HG03139 (cell line): Measurements from ENCODE around the gene BPIFB3.

ENCODE experiments used
- ATAC-seq: cut with Tn5 transposase; IDR thresholded peaks from one replicate; pipeline ENCODE4 v1.9.1; 2021; ENCODE audit not compliant: unreplicated experiment

Gene BPIFB3

GRCh38 chr20:33061658-33062028, 7.9 kb downstream of the BPIFB3 start:
- ATAC-seq, result no peak

GRCh38 chr20:33062105-33062824, 8.6 kb downstream of the BPIFB3 start:
- ATAC-seq, result no peak

GRCh38 chr20:33062825-33063149, 9.1 kb downstream of the BPIFB3 start:
- no peak for ATAC-seq

- ATAC-seq, result no peak
These were observed 9.6 kb downstream of the BPIFB3 start for GRCh38 chr20:33063271-33063670.

- no peak for ATAC-seq
These were observed 11.0 kb downstream of the BPIFB3 start for GRCh38 chr20:33064572-33065287.

GRCh38 chr20:33065785-33066184, 12.1 kb downstream of the BPIFB3 start:
- ATAC-seq, result no peak

- no peak for ATAC-seq
These were observed 14.1 kb downstream of the BPIFB3 start for GRCh38 chr20:33067806-33068205.

GRCh38 chr20:33068251-33068939, 14.7 kb downstream of the BPIFB3 start:
- no peak for ATAC-seq

GRCh38 chr20:33069673-33070072, 16.0 kb downstream of the BPIFB3 start:
- ATAC-seq, result no peak

GRCh38 chr20:33070111-33071053, 16.7 kb downstream of the BPIFB3 start:
- ATAC-seq, result no peak

- no peak for ATAC-seq
These were observed 17.5 kb downstream of the BPIFB3 start for GRCh38 chr20:33071198-33071597.

- ATAC-seq, result no peak
These were observed 18.7 kb downstream of the BPIFB3 start for GRCh38 chr20:33072362-33072761.

- no peak for ATAC-seq
These were observed 19.1 kb downstream of the BPIFB3 start for GRCh38 chr20:33072813-33073212.

- no peak for ATAC-seq
These were observed 21.0 kb downstream of the BPIFB3 start for GRCh38 chr20:33074675-33075074.

- no peak for ATAC-seq
These were observed 21.6 kb downstream of the BPIFB3 start for GRCh38 chr20:33075281-33075680.

GRCh38 chr20:33076662-33077372, 23.1 kb downstream of the BPIFB3 start:
- ATAC-seq, result no peak

GRCh38 chr20:33079259-33079658, 25.6 kb downstream of the BPIFB3 start, which contains the start of gene BPIFB4:
BPIFB4 (plus strand) TSS chr20:33079643; CDS start chr20:33081527, 1,884 bp downstream.
- ATAC-seq, result no peak

GRCh38 chr20:33081411-33082154, 27.9 kb downstream of the BPIFB3 start:
- ATAC-seq, result no peak

GRCh38 chr20:33082546-33082945, 28.8 kb downstream of the BPIFB3 start:
- ATAC-seq, result no peak
